GM10847 (cell line): ENCODE data around the gene PLAC1.

Experiments used
- POLR2A ChIP-seq: IDR thresholded peaks from 2 replicates; pipeline ENCODE4 v1.6.1; 2011; ENCODE audit not compliant: insufficient read length; ENCODE audit errors: extremely low read depth

The PLAC1 gene

DNA sequence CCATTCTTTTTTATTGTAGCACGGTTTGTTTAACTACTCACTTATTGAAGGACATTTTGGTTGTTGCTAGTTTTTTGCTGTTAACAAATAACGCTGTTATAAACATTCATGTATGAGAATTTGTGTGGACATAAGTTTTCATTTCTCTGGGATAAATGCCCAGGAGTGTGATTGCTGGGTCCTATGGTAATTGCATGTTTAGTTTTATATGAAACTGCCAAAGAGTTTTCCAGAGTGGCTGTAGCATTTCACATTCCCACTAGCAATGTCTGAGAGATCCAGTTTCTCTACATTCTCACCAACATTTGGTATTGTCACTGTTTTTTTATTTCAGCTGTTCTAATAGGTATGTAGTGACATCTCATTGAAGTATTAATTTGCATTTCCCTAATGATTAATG lies 66.8 kb downstream of the PLAC1 start:
- no peak for TF ChIP-seq POLR2A

DNA sequence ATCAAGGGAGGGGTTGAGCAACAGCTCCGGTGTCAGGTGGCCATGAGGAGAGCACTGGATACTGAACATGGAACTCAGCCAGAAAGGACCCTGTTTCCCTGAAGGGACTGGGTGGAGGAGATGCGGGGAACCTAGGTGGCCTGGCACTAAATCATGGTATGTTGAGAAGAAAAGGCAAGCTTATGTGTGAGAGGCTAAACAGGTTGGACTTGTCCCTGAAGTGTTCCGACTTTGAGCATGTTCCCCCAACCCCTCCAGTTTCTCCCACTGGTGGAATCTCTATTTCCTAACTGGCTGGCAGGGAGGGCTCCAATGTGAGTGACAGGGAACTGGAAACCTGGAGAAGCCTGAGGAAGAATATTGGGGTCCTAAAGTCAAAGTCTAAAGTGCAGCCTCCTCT lies 69.5 kb downstream of the PLAC1 start:
- no peak for TF ChIP-seq POLR2A

DNA sequence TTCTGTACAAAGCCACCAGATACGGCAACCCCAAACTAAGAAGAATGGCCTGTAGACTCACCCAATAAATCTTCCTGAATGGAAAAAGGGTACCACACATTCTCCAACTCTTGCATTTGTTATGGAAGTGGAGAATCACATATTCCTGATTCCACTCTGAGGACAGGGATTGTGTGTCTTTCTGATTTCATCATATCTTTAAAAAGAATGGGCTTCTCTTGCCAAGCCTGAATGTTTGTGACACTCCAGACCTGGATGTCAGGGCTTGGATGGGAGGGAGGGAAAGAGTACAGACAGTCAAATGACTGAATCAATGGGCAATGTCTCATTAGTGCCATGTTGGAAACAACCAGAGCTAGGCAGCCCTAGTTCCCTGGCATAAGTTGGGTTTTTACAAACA lies 77.4 kb downstream of the PLAC1 start:
- TF ChIP-seq POLR2A, result no peak

DNA sequence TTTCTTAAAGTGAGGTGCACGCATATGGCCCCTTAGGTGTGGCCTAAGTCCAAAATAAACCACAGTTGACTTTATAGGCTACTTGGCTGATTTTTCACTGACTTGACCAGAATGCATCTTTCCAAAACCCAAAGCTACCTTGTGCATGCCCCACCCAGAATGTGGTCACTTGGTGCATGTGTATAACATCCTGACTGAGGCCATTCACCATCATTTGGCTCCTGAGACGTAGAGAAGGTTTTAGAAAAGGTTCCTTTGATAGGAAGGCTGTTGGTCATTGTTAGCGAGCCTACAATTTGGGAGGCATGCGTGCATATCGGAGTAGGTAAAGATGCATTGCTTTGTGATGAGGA lies 84.6 kb downstream of the PLAC1 start:
- TF ChIP-seq POLR2A, result no peak

DNA sequence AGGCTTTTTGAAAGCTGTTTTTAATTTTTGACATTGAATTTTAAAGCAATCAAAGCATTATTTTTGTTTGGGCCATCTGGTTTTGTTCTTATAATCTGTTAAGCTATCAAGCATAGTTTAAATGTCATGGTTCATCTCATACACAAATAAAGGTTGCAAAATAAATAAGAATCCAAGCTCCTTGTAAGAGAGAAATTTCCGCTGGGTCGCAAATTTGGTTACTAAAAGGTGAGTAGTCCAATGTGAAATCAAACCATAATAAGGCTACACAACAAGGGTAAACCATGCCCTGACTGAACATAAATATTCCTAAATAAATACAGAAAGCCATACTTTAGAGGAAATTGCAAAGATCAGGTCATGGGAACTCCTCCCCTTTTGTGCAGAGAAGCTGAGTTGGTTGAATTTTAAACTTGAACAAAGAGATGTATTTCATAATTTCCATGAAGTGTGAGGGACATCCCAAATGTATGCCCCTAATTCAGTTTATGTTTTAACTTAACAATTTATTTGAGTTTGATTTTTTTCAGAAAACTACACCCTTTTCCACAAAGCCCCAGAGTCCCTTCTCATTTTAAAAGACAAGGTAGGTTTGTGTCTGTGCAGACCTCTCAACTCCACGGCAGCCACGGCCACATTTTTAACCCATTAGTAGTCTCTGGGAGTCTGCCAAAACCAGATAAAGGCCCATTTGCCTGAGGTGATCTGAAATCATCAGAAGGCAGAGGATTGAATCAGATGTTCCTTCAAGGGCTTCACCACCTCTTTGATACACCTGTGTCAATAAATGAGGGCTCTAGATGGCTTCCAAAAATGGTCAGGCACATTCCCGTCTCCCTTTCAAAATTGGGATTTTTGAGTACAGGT lies 85.2 kb downstream of the PLAC1 start:
- no peak for TF ChIP-seq POLR2A

DNA sequence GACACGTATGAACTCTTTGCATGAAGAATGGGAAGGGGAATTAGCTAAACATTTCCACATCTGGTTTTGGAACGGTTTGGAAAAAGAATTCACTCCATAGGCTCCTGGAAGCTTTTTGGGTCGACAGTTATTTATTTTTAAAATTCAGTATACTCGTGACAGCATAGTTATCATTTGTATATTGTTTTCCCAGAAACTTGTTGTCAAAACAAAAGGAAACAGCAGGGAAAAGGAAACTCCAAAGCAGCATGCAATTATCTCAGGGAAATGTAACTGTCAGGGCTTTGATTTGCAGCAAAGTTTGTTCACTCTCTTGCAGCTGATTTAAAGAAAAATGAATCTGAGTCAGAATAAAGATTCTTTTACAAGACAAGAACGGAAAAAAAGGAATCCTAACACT lies 86.5 kb downstream of the PLAC1 start:
- no peak for TF ChIP-seq POLR2A

DNA sequence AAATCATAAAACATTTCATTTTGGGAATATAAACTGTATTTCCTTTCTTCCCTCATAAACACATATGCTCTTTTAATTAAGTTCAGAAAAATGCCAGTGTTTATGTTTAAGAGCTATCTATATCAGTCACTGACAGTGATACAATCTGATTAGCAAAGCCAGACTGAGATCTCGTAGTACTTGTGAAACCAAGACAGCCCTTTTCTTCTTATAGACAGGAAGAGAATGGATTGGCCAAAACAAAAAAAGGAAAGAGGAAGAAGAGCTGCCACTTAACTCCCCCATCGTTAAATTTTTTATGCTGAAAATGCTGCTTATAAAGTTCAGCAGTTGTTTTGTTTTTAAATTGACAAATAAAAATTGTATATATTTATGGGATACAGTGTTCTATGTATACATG lies 87.4 kb downstream of the PLAC1 start:
- TF ChIP-seq POLR2A, result no peak

DNA sequence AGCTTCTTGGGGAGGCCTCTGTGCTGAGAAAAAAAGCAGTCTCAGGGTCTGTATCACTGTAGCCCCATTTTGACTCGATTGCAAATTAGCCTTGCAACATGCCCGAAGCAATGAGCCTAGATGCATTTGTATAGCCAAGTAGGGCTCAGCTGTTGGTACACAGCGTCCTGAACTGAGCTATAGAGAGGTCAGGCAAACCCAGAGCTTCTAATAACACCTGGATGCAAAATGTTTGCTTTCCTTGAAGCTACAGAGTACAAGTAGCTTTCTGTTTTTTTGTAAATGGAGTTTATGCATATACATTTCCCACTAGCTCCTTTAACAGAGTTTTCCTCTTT lies 87.8 kb downstream of the PLAC1 start:
- no peak for TF ChIP-seq POLR2A

DNA sequence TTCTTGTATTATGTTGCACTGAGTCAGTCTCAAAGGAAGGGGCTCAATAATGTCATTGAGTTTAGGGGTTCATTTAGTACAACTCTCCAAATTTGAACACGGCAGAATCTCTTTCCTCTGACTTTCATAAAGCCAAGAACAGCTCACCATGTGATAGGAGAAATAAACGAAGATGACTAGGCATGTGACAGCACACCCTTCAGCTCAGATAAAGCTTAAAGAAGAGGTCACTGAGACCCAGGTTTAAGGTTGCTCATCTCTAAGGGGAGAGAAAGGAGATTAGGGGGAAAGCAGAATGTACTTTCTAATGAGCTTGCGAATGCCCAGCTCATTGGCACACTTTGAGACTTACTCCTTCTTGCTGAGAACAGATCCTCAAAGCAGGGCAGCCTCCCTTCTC lies 89.0 kb downstream of the PLAC1 start:
- no peak for TF ChIP-seq POLR2A

DNA sequence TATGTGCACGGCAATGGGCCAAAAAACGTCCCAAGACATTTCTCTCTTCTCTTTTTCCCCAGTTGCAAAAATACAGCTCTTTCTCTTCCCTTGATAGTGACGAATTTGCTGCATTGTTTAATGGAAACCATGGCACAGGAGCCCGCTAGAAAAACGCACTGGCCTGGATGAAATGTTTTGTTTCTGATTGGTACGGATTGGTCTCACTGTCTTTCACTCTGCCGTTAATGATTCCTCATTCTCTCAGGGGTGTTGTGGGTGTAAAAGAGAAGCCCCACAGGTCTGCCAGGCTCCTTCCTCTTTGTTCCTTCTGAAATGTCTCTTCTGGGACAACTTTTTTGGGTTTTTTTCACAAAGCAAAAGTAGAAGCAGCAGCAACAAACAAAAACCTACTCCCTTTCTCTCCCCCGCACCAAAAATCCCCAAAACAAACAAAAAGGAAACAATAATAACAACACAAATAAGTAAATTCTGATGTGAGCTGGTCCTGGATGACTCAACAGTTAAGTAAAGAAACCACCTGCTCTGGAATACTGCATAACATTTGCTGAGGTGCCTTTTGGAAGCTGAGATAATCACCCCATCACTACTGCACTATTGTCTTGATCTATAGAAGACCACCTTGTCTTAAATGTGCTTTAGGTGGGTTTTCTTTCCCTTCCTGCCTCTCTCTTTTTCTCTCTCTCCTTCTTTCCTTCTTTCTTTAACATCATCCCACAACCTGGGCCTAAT lies 89.8 kb downstream of the PLAC1 start:
- no peak for TF ChIP-seq POLR2A

DNA sequence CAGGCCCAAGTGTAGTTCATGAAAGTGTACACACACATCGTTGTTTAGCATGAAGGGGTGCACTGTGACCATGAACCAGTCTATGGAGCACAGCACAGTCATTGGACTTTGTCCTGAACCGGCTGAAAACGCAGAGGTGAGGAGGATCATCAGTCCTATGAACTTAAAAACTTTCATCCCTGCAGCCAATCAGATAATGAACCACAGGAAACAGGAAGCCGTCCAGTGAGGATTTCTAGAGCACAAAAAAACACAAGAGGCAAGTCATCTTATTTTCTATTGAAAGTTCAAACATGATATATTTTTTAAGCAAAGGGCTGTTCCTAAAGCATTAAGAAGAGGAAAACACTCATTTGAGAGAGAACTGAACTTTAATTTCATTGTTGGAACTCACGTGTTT lies 91.8 kb downstream of the PLAC1 start:
- TF ChIP-seq POLR2A, result no peak

DNA sequence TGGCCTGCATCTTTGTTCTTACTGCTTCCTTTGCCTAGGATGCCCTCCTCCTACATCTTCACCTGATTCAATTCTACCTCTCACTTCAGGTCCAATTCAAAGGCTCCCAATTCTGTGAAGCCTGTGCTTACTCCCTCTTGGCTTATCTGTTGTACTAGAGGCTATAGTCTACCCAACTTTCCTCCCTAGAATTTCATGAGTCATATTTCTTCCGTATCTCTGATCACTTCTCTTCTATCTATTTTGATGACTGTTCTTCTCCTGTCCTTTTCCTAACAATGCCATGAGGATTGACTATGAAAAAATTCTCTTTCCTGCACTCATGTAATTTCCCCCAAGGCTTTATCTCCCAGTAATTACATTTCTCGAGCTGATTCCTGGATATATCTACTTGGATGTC lies 96.3 kb downstream of the PLAC1 start:
- no peak for TF ChIP-seq POLR2A

DNA sequence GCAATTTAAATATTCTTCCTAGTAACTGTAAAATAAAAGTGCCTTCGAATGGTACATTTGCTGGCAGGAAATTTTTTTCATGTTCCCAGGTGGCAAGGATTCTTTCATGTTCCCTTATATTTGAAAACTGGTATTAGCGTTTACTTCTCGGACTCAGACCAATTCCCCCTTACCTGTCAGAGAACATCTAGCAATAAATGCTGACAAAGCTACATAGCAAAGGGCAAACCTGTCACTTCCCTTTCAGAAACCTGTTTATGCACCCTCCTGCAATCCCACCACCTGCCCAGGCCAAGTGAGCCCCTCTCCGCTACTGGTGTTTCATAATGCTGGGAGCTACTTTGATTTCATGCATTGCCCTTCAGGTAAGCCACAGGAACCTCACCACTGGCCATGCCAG lies 100.1 kb downstream of the PLAC1 start:
- no peak for TF ChIP-seq POLR2A

DNA sequence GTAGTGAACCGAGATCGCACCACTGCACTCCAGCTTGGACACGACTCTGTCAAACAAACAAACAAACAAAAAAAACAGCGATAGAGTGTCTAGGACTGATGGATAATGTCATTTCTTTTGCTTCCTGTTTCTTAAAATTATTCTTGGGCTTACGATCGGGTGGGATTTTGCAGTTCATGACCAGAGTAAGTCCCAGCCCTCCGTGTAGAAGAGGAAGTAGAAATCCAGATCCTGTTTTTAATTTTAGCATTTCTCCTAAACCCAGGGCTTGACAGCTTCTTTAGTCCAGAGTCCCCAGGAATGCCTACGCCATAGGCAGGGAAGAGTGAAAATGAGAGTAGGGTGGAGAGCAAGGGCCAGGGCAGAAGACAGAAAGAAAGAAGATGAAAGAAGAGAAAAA lies 104.0 kb downstream of the PLAC1 start:
- no peak for TF ChIP-seq POLR2A

DNA sequence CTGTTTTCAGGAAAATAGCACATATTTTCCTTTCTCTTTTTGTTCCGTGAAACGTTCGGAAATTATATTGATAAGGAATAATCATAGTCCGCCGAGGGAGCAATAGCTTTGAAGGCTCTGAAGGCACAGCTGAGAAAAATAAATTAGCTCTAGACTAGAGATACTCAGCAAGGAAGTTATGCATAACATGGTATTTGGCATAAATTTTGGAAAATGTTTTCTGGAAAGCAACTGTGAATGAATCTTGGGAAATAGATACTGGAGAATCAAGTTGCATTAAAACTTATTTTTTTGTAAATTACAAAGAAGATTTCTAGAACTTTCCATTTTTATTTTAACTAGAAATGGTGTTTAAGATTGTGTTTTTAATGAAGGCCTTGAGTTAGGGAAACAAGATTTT lies 105.9 kb downstream of the PLAC1 start:
- TF ChIP-seq POLR2A, result no peak

DNA sequence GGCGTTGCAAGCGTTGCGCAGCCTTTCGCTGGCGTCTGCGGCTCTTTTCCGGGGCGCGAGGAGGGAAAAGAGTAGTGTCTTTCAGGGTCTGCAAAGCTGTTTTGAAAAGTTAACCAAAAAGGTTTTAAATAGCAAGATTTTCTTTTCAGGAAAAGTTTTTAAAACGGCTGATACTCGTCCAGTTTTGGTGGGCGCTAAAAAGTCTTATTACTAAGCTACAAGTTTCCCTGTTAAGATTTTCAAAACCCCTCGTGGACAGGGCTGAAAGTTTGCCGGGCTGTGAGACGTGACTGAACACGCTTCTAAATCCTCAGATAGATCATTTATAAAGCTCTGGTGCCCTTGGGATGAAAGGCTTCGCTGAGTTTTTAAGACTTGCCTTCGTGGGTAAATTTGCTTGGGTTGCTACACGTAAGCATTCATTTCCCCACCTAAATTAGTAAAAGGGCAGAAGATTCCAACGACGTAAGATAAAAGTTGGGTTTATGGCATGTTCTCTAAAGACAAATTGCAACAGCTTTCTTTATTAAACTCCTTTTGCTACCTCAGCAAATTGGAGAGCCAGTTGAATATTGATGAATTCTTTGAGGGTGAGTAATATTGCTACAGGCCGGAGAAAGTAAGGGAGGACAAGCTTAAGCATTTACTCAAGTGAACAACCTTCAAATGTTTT lies 106.8 kb downstream of the PLAC1 start:
- TF ChIP-seq POLR2A, result no peak
